K562 (cell line): Measurements from ENCODE around the gene CEP68. TPM values are rescaled to one million over a fixed set of nuclear protein-coding genes. Genes with fewer than 3 reads are reported as not detected.

ENCODE experiments used
- ASH1L ChIP-seq: fragments of 450-650 bp; IDR thresholded peaks from 2 replicates; pipeline ENCODE4 v1.6.1; 2018; ENCODE audit warnings: borderline replicate concordance, mild to moderate bottlenecking, low read depth; ENCODE audit not compliant: partially characterized antibody
- FOXP1 ChIP-seq: sonication (generic); formaldehyde crosslinking; IDR thresholded peaks from 2 replicates; pipeline ENCODE4 v1.8.0; 2022; ENCODE audit warnings: mild to moderate bottlenecking, missing genetic modification reagents
- KDM5B ChIP-seq: fragments of 200-600 bp; sonication (generic); IDR thresholded peaks from 2 replicates; pipeline ENCODE4 v1.6.1; 2012; ENCODE audit warnings: low read depth, mild to moderate bottlenecking, moderate library complexity, low read length, control low read depth, inconsistent platforms; ENCODE audit not compliant: insufficient replicate concordance
- L3MBTL2 ChIP-seq: fragments of 450-650 bp; IDR thresholded peaks from 2 replicates; pipeline ENCODE4 v1.6.1; 2016; ENCODE audit warnings: mild to moderate bottlenecking, moderate library complexity
- LARP7 ChIP-seq: fragments of 450-650 bp; IDR thresholded peaks from 2 replicates; pipeline ENCODE4 v1.6.1; 2016
- MEIS2 ChIP-seq: fragments of 450-650 bp; IDR thresholded peaks from 2 replicates; pipeline ENCODE4 v1.6.1; 2014; ENCODE audit warnings: mild to moderate bottlenecking; ENCODE audit not compliant: partially characterized antibody
- NFIX ChIP-seq: fragments of 250-450 bp; sonication (Bioruptor Pico); IDR thresholded peaks from 2 replicates; pipeline ENCODE4 v1.4.0; 2020; ENCODE audit warnings: low read depth, mild to moderate bottlenecking, moderate library complexity
- NRF1 ChIP-seq, 2 experiments: fragments of 450-650 bp; IDR thresholded peaks in 1 of 2; conservative IDR thresholded peaks in 1 of 2; 2 replicates each; pipeline ENCODE4 v1.6.1; 2014; ENCODE audit warnings: mild to moderate bottlenecking in 2 of 2
- SIX5 ChIP-seq, 2 experiments: IDR thresholded peaks; 2 replicates each; pipeline ENCODE4 v1.6.1; 2011; ENCODE audit warnings: low read length in 2 of 2, borderline replicate concordance in 1 of 2, low read depth in 1 of 2, mild to moderate bottlenecking in 1 of 2, moderate library complexity in 1 of 2; ENCODE audit not compliant: insufficient read depth in 1 of 2
- SRF ChIP-seq, 2 experiments: fragments of 250-450, 450-650 bp in 1 of 2; sonication (Bioruptor Pico) in 1 of 2; sonication (generic) in 1 of 2; formaldehyde crosslinking; IDR thresholded peaks; 2 replicates each; pipeline versions ENCODE4 v1.5.0 to v1.5.1; 2020 to 2022; ENCODE audit warnings: mild to moderate bottlenecking in 1 of 2, missing genetic modification reagents in 1 of 2
- SRSF7 ChIP-seq: fragments of 200-400 bp; formaldehyde crosslinking; optimal IDR thresholded peaks from 2 replicates; pipeline ENCODE3; 2017; ENCODE audit warnings: mild to moderate bottlenecking, low read depth, low read length
- ZBTB7A ChIP-seq: IDR thresholded peaks from 2 replicates; pipeline ENCODE4 v1.6.1; 2011; ENCODE audit warnings: low read depth, mild to moderate bottlenecking, low read length, moderate library complexity, borderline replicate concordance; ENCODE audit not compliant: control insufficient read depth
- ZNF197 ChIP-seq: fragments of 200-800 bp; sonication (Bioruptor generic); IDR thresholded peaks from 2 replicates; pipeline ENCODE4 v1.6.1; 2016; ENCODE audit warnings: low read depth, missing genetic modification characterization, missing compliant biosample characterization
- ZNF212 ChIP-seq: fragments of 450-650 bp; formaldehyde crosslinking; IDR thresholded peaks from 2 replicates; pipeline ENCODE4 v1.4.0; 2020; ENCODE audit warnings: mild to moderate bottlenecking
- ZNF644 ChIP-seq: fragments of 200-800 bp; sonication (Bioruptor generic); IDR thresholded peaks from 2 replicates; pipeline ENCODE4 v1.6.1; 2016; ENCODE audit warnings: low read depth, missing genetic modification characterization, missing compliant biosample characterization
- polyA plus RNA-seq, 8 experiments: library from polyadenylated mRNA; depleted of rRNA in 4 of 8; stranded (reverse) in 5 of 8; unstranded in 3 of 8; fragments of >200 nt; fragmentation: Nextera tagmentation in 2 of 8; fragmentation: Illumina TruSeq in 1 of 8; extraction: Ambion mirVana in 2 of 8; extraction: Trizol in 1 of 8; gene quantifications; 2 replicates each; pipeline versions ENCODE4 v1.2.1 to v1.2.3, GENCODE V29; 2011 to 2014; ENCODE audit warnings: inconsistent platforms in 1 of 8, missing spikeins in 1 of 8
- total RNA-seq, 7 experiments: library from RNA; depleted of rRNA in 6 of 7; stranded (reverse); fragments of >200 nt in 6 of 7; fragmentation: Illumina TruSeq in 2 of 7; extraction: Trizol in 2 of 7; gene quantifications; 2 replicates each; pipeline versions ENCODE4 v1.2.1 to v1.2.3, GENCODE V29; 2011 to 2021; ENCODE audit warnings: low replicate concordance in 1 of 7
- TF ChIP-seq, protein P1 (sequence below): fragments of 450-650 bp; IDR thresholded peaks from 2 replicates; pipeline ENCODE4 v1.6.1; 2016; ENCODE audit warnings: missing biosample characterization, missing genetic modification characterization
- TF ChIP-seq, protein P2 (sequence below): fragments of 250-450 bp; sonication (Bioruptor Pico); IDR thresholded peaks from 2 replicates; pipeline ENCODE4 v1.5.0; 2020; ENCODE audit warnings: mild to moderate bottlenecking
- TF ChIP-seq, protein P3 (sequence below), 2 experiments: fragments of 450-650 bp; IDR thresholded peaks; 2 replicates each; pipeline ENCODE4 v1.6.1; 2016
- TF ChIP-seq, protein P4 (sequence below): fragments of 250-450 bp; sonication (Bioruptor Pico); IDR thresholded peaks from 2 replicates; pipeline ENCODE4 v1.4.0; 2020
- TF ChIP-seq, protein P5 (sequence below): IDR thresholded peaks from 2 replicates; pipeline ENCODE4 v1.6.1; 2011; ENCODE audit not compliant: insufficient read length; ENCODE audit errors: extremely low read depth

The CEP68 gene
- total and polyA plus RNA-seq, 9 of the 15 experiments (the other 6 are each of a cell fraction or from before 2014, with no cell fraction given) = 1.4 to 8.5 (median 5.2) TPM

GRCh38 chr2:65129826-65130663 lies 73.8 kb downstream of the CEP68 start, which contains the start of gene RAB1A (continued):
- TF ChIP-seq, protein P1, sequence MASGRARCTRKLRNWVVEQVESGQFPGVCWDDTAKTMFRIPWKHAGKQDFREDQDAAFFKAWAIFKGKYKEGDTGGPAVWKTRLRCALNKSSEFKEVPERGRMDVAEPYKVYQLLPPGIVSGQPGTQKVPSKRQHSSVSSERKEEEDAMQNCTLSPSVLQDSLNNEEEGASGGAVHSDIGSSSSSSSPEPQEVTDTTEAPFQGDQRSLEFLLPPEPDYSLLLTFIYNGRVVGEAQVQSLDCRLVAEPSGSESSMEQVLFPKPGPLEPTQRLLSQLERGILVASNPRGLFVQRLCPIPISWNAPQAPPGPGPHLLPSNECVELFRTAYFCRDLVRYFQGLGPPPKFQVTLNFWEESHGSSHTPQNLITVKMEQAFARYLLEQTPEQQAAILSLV (tag) = no peak
- TF ChIP-seq KDM5B (peak; percentile 25), LARP7 (0 out of 2 replicates have a peak, but pooled peaks have one; percentile 48), ZBTB7A (peak; percentile 95), ZNF212 (no peak), ZNF197 (CRISPR knock-in tag) (peak; percentile 89; the same call in 1 of the 2 replicates), SRSF7 (no peak), FOXP1 (peak; percentile 90), SRF (CRISPR knock-in tag; IDR thresholded peaks at IDR 0.05) (peak in 1 of 2 experiments; percentile 76; a peak in 2 of 4 replicates), NRF1 (conservative IDR thresholded peaks at IDR 0.05 in 1 of 2, IDR thresholded peaks at IDR 0.05 in 1 of 2) (peak; percentile 95 to 96), SIX5 (IDR thresholded peaks at IDR 0.05; ENCODE audit: borderline replicate concordance in 1 of 2, insufficient read depth in 1 of 2, low read depth in 1 of 2, low read length in 2 of 2) (peak; percentile 86 to 92), L3MBTL2 (peak; percentile 36; the same call in 1 of the 2 replicates), ASH1L (peak; percentile 49), MEIS2 (peak; percentile 71), NFIX (no peak), ZNF644 (tag) (peak; percentile 81)
- TF ChIP-seq, protein P2, sequence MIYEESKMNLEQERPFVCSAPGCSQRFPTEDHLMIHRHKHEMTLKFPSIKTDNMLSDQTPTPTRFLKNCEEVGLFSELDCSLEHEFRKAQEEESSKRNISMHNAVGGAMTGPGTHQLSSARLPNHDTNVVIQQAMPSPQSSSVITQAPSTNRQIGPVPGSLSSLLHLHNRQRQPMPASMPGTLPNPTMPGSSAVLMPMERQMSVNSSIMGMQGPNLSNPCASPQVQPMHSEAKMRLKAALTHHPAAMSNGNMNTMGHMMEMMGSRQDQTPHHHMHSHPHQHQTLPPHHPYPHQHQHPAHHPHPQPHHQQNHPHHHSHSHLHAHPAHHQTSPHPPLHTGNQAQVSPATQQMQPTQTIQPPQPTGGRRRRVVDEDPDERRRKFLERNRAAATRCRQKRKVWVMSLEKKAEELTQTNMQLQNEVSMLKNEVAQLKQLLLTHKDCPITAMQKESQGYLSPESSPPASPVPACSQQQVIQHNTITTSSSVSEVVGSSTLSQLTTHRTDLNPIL (CRISPR knock-in tag) = no peak
- TF ChIP-seq, protein P3, sequence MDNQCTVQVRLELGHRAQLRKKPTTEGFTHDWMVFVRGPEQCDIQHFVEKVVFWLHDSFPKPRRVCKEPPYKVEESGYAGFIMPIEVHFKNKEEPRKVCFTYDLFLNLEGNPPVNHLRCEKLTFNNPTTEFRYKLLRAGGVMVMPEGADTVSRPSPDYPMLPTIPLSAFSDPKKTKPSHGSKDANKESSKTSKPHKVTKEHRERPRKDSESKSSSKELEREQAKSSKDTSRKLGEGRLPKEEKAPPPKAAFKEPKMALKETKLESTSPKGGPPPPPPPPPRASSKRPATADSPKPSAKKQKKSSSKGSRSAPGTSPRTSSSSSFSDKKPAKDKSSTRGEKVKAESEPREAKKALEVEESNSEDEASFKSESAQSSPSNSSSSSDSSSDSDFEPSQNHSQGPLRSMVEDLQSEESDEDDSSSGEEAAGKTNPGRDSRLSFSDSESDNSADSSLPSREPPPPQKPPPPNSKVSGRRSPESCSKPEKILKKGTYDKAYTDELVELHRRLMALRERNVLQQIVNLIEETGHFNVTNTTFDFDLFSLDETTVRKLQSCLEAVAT (IDR thresholded peaks at IDR 0.05) = peak; percentile 38 to 59; a peak in 1 of 4 replicates
- TF ChIP-seq, protein P4, sequence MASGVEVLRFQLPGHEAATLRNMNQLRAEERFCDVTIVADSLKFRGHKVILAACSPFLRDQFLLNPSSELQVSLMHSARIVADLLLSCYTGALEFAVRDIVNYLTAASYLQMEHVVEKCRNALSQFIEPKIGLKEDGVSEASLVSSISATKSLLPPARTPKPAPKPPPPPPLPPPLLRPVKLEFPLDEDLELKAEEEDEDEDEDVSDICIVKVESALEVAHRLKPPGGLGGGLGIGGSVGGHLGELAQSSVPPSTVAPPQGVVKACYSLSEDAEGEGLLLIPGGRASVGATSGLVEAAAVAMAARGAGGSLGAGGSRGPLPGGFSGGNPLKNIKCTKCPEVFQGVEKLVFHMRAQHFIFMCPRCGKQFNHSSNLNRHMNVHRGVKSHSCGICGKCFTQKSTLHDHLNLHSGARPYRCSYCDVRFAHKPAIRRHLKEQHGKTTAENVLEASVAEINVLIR (CRISPR knock-in tag) = peak; percentile 58; the same call in 1 of the 2 replicates
- TF ChIP-seq, protein P5, sequence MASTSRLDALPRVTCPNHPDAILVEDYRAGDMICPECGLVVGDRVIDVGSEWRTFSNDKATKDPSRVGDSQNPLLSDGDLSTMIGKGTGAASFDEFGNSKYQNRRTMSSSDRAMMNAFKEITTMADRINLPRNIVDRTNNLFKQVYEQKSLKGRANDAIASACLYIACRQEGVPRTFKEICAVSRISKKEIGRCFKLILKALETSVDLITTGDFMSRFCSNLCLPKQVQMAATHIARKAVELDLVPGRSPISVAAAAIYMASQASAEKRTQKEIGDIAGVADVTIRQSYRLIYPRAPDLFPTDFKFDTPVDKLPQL = no peak
